HepG2 (cell line): Measurements from ENCODE around the gene TTC6. TPM values are rescaled to one million over a fixed set of nuclear protein-coding genes. Genes with fewer than 3 reads are reported as not detected.

Source experiments
- IRF1 ChIP-seq: sonication (generic); formaldehyde crosslinking; IDR thresholded peaks from 2 replicates; pipeline ENCODE4 v1.4.0; 2020; ENCODE audit warnings: low read depth, mild to moderate bottlenecking, missing genetic modification reagents
- KDM5B ChIP-seq: sonication (generic); formaldehyde crosslinking; IDR thresholded peaks from 2 replicates; pipeline ENCODE4 v1.4.0; 2020; ENCODE audit warnings: missing genetic modification reagents, mild to moderate bottlenecking, borderline replicate concordance
- KIAA2018 ChIP-seq: sonication (generic); formaldehyde crosslinking; IDR thresholded peaks from 2 replicates; pipeline ENCODE4 v1.5.0; 2020; ENCODE audit warnings: mild to moderate bottlenecking, missing genetic modification reagents, borderline replicate concordance
- PAXIP1 ChIP-seq: sonication (generic); formaldehyde crosslinking; conservative IDR thresholded peaks from 2 replicates; pipeline ENCODE4 v1.4.0; 2020; ENCODE audit warnings: mild to moderate bottlenecking, missing genetic modification reagents, moderate library complexity
- PCBP1 ChIP-seq: fragments of 200-400 bp; formaldehyde crosslinking; IDR thresholded peaks from 2 replicates; pipeline ENCODE4 v1.6.1; 2017; ENCODE audit warnings: mild to moderate bottlenecking, low read depth, low read length, borderline replicate concordance
- THAP7 ChIP-seq: sonication (generic); formaldehyde crosslinking; IDR thresholded peaks from 2 replicates; pipeline ENCODE4 v1.8.1; 2023; ENCODE audit warnings: mild to moderate bottlenecking, missing genetic modification reagents
- XBP1 ChIP-seq: sonication (generic); formaldehyde crosslinking; IDR thresholded peaks from 2 replicates; pipeline ENCODE4 v1.5.0; 2020; ENCODE audit warnings: missing genetic modification reagents
- ZNF556 ChIP-seq: sonication (generic); formaldehyde crosslinking; IDR thresholded peaks from 2 replicates; pipeline ENCODE4 v1.4.0; 2020; ENCODE audit warnings: mild to moderate bottlenecking, missing genetic modification reagents, borderline replicate concordance
- polyA plus RNA-seq, 8 experiments: library from polyadenylated mRNA; depleted of rRNA in 3 of 8; stranded (reverse) in 7 of 8; unstranded in 1 of 8; fragments of >200 nt; fragmentation: Illumina TruSeq in 4 of 8; extraction: Trizol in 4 of 8; gene quantifications; 2 replicates each; pipeline versions ENCODE4 v1.2.1 to v1.2.3, GENCODE V29; 2011 to 2016; ENCODE audit warnings: low read depth in 4 of 8, missing spikeins in 1 of 8, mixed read lengths in 1 of 8; ENCODE audit not compliant: insufficient read depth in 1 of 8
- total RNA-seq, 5 experiments: library from RNA; depleted of rRNA; stranded (reverse); fragments of >200 nt; fragmentation: Illumina TruSeq; extraction: Trizol; gene quantifications; 2 replicates each; pipeline ENCODE4 v1.2.3, GENCODE V29; 2016; ENCODE audit warnings: low read depth in 1 of 5
- TF ChIP-seq, protein P1 (sequence below): sonication (generic); formaldehyde crosslinking; IDR thresholded peaks from 2 replicates; pipeline ENCODE4 v1.4.0; 2020; ENCODE audit warnings: missing genetic modification reagents

The TTC6 gene
- total and polyA plus RNA-seq, 2 of the 13 experiments (the other 11 are each of a cell fraction or from before 2014, with no cell fraction given) = 9.3 to 27.4 TPM

- TF ChIP-seq, protein P1, sequence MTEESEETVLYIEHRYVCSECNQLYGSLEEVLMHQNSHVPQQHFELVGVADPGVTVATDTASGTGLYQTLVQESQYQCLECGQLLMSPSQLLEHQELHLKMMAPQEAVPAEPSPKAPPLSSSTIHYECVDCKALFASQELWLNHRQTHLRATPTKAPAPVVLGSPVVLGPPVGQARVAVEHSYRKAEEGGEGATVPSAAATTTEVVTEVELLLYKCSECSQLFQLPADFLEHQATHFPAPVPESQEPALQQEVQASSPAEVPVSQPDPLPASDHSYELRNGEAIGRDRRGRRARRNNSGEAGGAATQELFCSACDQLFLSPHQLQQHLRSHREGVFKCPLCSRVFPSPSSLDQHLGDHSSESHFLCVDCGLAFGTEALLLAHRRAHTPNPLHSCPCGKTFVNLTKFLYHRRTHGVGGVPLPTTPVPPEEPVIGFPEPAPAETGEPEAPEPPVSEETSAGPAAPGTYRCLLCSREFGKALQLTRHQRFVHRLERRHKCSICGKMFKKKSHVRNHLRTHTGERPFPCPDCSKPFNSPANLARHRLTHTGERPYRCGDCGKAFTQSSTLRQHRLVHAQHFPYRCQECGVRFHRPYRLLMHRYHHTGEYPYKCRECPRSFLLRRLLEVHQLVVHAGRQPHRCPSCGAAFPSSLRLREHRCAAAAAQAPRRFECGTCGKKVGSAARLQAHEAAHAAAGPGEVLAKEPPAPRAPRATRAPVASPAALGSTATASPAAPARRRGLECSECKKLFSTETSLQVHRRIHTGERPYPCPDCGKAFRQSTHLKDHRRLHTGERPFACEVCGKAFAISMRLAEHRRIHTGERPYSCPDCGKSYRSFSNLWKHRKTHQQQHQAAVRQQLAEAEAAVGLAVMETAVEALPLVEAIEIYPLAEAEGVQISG = peak; percentile 47; the same call in 1 of the 2 replicates
- TF ChIP-seq PCBP1 = no peak
- 0 out of 2 replicates have a peak, but pooled peaks have one; percentile 55 for TF ChIP-seq KIAA2018
- peak; percentile 15; the same call in 1 of the 2 replicates for TF ChIP-seq PAXIP1 (CRISPR knock-in tag)
- TF ChIP-seq IRF1 (CRISPR knock-in tag) = no peak
- TF ChIP-seq XBP1 = peak; percentile 83; the same call in 1 of the 2 replicates
- TF ChIP-seq THAP7 (CRISPR knock-in tag) = 0 out of 2 replicates have a peak, but pooled peaks have one; percentile 44
- TF ChIP-seq KDM5B (CRISPR knock-in tag) = peak; percentile 64; the same call in 1 of the 2 replicates
- no peak for TF ChIP-seq ZNF556
Measured at GRCh38 chr14:37594238-37594970, 1.0 kb upstream of the TTC6 start (continued).
